Astrocyte of the spinal cord (primary cell): ENCODE measurements around the gene PNPLA6.

Experiments used
- DNase-seq: peaks from one replicate; pipeline ENCODE4 v3.0.0; 2011; ENCODE audit warnings: low read depth, low spot score
- H3K4me3 ChIP-seq: 2 replicates; pipeline ENCODE4 v1.5.1; 2011; ENCODE audit warnings: low read depth, mild to moderate bottlenecking, low read length, moderate library complexity
- in situ Hi-C: cut with HindIII; loops from 2 replicates; pipeline ENCODE4 v1.10.0; 2017; ENCODE audit warnings: low sequenced_read_pairs
- TF ChIP-seq, protein P1 (sequence below): IDR thresholded peaks from 2 replicates; pipeline ENCODE4 v1.5.1; 2012; ENCODE audit warnings: low read depth, mild to moderate bottlenecking, low read length, inconsistent platforms

The PNPLA6 gene

DNA sequence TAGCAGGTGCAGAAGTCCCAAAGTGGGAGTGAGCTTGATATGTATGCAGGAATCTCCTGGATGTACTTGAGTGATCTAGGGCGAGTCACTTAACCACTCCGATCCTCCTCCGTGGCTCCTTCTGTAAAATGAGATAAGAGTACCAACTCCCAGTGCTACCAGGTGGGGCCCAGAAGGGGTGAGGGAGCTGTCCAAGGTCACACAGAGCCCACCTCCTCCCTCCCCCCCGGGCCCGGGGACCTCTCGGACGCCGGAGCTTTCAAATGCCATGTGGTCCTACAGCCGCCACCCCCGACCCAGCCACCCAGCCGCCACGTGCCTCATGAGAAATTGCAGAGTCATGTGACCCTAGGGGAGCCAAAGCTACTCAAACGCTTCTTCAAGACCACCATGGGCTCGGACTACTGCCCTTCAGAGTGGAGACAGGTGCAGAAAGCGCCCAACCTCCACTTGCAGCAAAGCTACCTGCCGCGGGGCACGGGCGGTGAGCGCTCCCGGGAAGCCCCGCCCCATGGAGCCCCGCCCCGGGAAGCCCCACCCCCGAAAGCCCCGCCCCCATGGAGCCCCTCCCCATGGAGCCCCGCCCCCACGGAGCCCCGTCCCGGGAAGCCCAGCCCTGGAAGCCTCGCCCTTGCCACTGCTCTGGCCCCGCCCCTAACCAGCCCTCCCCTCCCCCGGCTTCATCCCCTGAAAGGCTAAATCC lies 29.7 kb upstream of the PNPLA6 start:
- DNase-seq: no peak
- TF ChIP-seq, protein P1, sequence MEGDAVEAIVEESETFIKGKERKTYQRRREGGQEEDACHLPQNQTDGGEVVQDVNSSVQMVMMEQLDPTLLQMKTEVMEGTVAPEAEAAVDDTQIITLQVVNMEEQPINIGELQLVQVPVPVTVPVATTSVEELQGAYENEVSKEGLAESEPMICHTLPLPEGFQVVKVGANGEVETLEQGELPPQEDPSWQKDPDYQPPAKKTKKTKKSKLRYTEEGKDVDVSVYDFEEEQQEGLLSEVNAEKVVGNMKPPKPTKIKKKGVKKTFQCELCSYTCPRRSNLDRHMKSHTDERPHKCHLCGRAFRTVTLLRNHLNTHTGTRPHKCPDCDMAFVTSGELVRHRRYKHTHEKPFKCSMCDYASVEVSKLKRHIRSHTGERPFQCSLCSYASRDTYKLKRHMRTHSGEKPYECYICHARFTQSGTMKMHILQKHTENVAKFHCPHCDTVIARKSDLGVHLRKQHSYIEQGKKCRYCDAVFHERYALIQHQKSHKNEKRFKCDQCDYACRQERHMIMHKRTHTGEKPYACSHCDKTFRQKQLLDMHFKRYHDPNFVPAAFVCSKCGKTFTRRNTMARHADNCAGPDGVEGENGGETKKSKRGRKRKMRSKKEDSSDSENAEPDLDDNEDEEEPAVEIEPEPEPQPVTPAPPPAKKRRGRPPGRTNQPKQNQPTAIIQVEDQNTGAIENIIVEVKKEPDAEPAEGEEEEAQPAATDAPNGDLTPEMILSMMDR: no peak
- in situ Hi-C loops: no loop called here
- no peak overlapping the region for H3K4me3 ChIP-seq

DNA sequence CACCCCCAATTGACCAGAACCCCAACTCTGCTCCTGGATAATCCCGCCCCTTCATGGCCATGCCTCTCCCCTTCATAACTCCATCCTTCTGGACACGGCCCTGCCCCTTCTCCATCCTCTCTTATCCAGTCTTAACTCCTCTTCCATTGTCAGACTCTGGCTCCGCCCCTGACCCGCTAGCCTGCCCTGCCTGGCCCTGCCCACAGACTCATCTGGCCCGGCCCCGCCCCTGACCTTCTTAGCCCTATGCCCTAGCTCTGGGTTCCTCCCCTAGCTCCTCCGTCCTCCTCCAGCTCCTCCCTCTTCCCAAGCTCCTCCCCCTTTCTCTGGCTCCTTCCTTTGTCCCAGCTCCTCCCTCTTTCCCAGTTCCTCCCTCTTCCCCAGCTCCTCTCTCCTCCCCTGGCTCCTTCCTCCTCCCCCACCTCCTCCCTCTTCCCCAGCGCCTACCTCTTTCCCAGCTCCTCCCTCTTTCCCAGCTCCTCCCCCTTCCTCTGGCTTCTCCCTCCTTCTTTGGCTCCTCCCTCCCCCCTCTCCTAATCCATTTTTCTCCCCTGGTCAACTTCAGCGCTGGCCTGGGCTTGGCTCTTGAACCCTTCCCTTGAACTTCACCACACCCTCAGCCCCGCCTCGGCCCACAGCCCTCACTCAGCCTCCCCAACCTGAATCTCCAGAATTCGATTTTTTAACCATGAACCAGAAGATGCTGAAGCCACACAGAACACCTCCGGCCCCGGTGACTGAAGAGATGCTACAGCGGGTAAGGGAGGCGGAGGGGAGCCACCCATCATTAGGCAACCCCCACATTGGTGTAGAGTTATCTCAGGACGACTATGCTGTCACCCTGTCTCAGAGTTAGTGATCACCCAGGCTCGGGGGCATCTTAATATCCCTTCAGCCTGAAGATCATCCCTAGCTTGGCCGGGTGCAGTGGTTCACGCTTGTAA lies 28.9 kb upstream of the PNPLA6 start:
- TF ChIP-seq, protein P1: no peak
- H3K4me3 ChIP-seq: no peak overlapping the region
- DNase-seq: peak; percentile 65
- in situ Hi-C loops: no loop called here

DNA sequence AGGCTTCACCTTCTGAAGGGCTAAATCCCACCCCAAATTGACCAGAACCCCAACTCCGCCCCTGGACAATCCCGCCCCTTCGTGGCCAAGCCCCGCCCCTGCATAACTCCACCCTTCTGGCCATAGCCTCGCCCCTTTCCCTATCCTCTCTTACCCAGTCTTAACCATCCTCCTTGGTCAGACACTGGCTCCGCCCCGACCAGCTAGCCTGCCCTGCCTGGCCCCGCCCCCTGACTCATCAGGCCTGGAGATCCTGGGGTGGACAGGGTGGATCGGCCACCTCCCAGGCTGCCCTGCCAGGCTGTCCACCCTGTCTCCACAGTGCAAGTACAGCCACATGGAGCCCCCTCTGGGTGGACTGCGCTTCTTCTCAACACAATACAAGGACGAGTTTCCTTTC lies 27.6 kb upstream of the PNPLA6 start:
- H3K4me3 ChIP-seq: no peak overlapping the region
- in situ Hi-C loops: no loop called here
- TF ChIP-seq, protein P1: no peak
- peak; percentile 86 for DNase-seq

DNA sequence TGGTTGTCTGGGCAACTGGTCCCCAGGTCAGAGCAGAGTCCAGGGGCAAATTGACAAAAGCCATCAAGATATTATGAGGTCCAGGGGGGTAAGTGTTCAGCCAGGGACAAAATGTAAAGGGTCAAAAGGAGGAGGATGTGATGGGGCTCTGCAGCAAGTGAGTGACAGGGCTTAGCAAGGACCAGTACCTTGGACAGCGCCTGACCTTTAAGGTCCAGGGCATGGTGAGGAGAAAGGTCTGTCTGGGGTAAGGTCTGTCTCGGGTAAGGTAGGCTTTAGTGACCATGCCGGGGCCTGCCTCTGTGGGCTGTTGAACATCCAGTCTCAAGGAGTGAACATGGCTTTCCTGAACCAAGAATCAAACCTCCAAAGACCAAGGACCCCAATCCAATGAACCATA lies 25.9 kb upstream of the PNPLA6 start:
- in situ Hi-C loops: no loop called here
- TF ChIP-seq, protein P1: no peak
- DNase-seq: no peak
- no peak overlapping the region for H3K4me3 ChIP-seq

DNA sequence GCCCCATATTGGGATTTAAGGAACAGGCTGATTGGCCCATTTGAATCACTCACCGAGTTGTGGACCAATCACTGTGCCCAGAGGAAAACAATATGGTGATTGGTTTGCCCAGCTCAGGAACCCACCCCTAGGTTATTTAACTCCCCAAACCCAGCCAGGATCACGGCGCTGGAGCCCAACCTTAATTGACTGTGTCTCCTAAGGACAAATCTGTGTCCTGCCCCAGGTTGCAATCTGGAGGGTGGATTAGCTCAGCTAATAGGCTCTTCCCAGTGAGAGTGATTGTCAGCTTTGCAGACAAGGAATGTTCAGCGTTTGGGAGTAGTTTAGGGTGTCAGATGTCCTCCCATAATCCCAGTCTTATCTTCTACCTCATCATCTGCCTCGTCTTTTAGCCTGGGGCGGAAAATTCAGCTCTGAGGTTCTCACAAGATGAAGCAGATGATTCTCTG lies 23.1 kb upstream of the PNPLA6 start:
- H3K4me3 ChIP-seq: no peak overlapping the region
- in situ Hi-C loops: no loop called here
- TF ChIP-seq, protein P1: no peak
- DNase-seq: no peak

DNA sequence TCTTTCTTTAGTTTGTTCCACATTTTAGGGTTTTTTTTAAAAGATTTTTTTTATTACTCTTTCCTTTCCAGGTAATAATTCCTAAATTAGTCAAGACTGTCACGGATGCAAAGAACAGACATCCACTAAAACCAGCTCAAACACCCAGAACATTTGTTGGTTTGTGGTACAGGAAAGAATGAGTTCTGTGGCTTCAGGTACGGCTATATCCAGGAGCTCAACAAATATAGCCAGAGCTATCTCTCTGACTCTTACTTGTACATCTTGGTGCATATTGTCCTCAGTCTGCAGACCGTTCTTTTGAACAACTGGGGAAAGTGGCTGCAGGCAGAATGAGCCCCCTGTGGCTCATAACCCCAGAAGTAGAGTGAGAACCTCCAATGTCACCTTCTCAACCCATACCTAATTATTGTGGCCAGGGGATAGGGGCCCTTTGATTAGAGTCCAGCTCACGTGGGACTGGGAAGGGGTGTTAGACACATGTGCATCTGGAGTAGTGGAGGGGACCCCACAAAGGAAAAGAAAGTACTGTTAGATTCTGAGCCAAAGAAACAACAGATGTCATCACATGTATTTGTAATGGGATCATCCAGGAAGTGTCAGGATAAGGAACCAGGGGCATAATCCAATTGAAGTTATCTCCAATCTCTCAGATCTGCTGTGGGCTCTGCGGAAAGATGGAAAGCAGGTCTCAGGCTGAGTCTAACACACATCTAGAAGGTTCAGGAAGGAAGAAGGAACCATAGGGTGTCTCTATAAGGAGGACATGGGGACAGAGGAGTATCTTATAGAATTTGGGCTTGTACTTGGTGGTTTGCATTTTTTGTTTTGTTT lies 21.5 kb upstream of the PNPLA6 start:
- in situ Hi-C loops: no loop called here
- DNase-seq: no peak
- TF ChIP-seq, protein P1: no peak
- H3K4me3 ChIP-seq: no peak overlapping the region
